GM23338 (cell line): ENCODE results near the gene INTS6L. TPM values are rescaled to one million over a fixed set of nuclear protein-coding genes. Genes with fewer than 3 reads are reported as not detected.
A peak's percentile ranks its signal among the peaks of the same experiment; 100 is the strongest.

Source experiments
- ATAC-seq: fragments of 200-7000 bp; cut with Tn5 transposase; 3 replicates; pipeline ENCODE4 v1.9.1; 2020
- DNase-seq: peaks from one replicate; pipeline ENCODE4 v3.0.0-alpha.2; 2015; ENCODE audit warnings: low spot score
- H2AFZ ChIP-seq: fragments of 200-600 bp; sonication (generic); 2 replicates; pipeline ENCODE4 v1.8.0; 2016; ENCODE audit warnings: antibody characterized with exemption, mild to moderate bottlenecking, moderate library complexity
- H3F3A ChIP-seq: fragments of 200-600 bp; sonication (generic); replicated peaks from 2 replicates; pipeline ENCODE4 v1.8.0; 2017; ENCODE audit warnings: antibody characterized with exemption, mixed run types, low read depth
- H3K27ac ChIP-seq: fragments of 200-600 bp; sonication (generic); 2 replicates; pipeline ENCODE4 v1.6.1; 2016; ENCODE audit warnings: low read depth
- H3K27me3 ChIP-seq: fragments of 200-600 bp; sonication (generic); 2 replicates; pipeline ENCODE4 v1.8.0; 2016; ENCODE audit warnings: mild to moderate bottlenecking, mixed run types, moderate library complexity; ENCODE audit not compliant: insufficient read depth
- H3K36me3 ChIP-seq: fragments of 200-600 bp; sonication (generic); 2 replicates; pipeline ENCODE4 v1.8.0; 2016; ENCODE audit warnings: mild to moderate bottlenecking; ENCODE audit not compliant: insufficient read depth
- H3K4me1 ChIP-seq: fragments of 200-600 bp; sonication (generic); 2 replicates; pipeline ENCODE4 v1.8.0; 2016; ENCODE audit warnings: mild to moderate bottlenecking, moderate library complexity; ENCODE audit not compliant: insufficient read depth
- H3K4me2 ChIP-seq: fragments of 200-600 bp; sonication (generic); 2 replicates; pipeline ENCODE4 v1.7.1; 2017; ENCODE audit warnings: mixed run types
- H3K4me3 ChIP-seq: fragments of 200-600 bp; sonication (generic); 2 replicates; pipeline ENCODE4 v1.6.1; 2016; ENCODE audit warnings: mixed run types
- H3K79me2 ChIP-seq: fragments of 200-600 bp; sonication (generic); replicated peaks from 2 replicates; pipeline ENCODE4 v1.8.0; 2017; ENCODE audit warnings: mild to moderate bottlenecking; ENCODE audit not compliant: insufficient read depth
- H3K9me2 ChIP-seq: fragments of 200-600 bp; sonication (generic); 2 replicates; pipeline ENCODE4 v1.8.0; 2017; ENCODE audit not compliant: insufficient read depth
- H4K20me1 ChIP-seq: fragments of 200-600 bp; sonication (generic); replicated peaks from 2 replicates; pipeline ENCODE4 v1.8.0; 2017; ENCODE audit warnings: mild to moderate bottlenecking; ENCODE audit not compliant: insufficient read depth
- H3K27ac Mint-ChIP-seq: 2 replicates; pipeline ENCODE4 v1.8.0; 2020; ENCODE audit warnings: inconsistent platforms, mild to moderate bottlenecking, moderate library complexity, mixed read lengths
- H3K27me3 Mint-ChIP-seq: 3 replicates; pipeline ENCODE4 v1.8.0; 2022; ENCODE audit warnings: low read depth, mild to moderate bottlenecking, moderate library complexity, mixed read lengths, inconsistent platforms; ENCODE audit not compliant: insufficient read depth, poor library complexity
- H3K36me3 Mint-ChIP-seq: 3 replicates; pipeline ENCODE4 v1.8.0; 2021; ENCODE audit warnings: low read depth, mild to moderate bottlenecking, inconsistent platforms, moderate library complexity, mixed read lengths
- H3K4me1 Mint-ChIP-seq: 3 replicates; pipeline ENCODE4 v1.8.0; 2020; ENCODE audit warnings: mild to moderate bottlenecking, inconsistent platforms, mixed read lengths
- H3K4me3 Mint-ChIP-seq: 3 replicates; pipeline ENCODE4 v1.8.0; 2021; ENCODE audit warnings: moderate library complexity, mild to moderate bottlenecking, inconsistent platforms, mixed read lengths
- H3K9me3 Mint-ChIP-seq: 3 replicates; pipeline ENCODE4 v1.8.0; 2020; ENCODE audit warnings: moderate library complexity, mild to moderate bottlenecking, inconsistent platforms, mixed read lengths
- CREB1 ChIP-seq: fragments of 250-450 bp; sonication (Bioruptor Pico); IDR thresholded peaks from 2 replicates; pipeline ENCODE4 v1.5.0; 2020; ENCODE audit warnings: low read depth, mild to moderate bottlenecking, moderate library complexity
- CTCF ChIP-seq, 2 experiments: fragments of 200-600 bp in 1 of 2; sonication (generic) in 1 of 2; conservative IDR thresholded peaks; 2 replicates each; pipeline versions ENCODE4 v1.5.1 to v1.6.1; 2016 to 2017; ENCODE audit warnings: antibody characterized with exemption in 2 of 2, low read depth in 2 of 2, mild to moderate bottlenecking in 2 of 2, moderate library complexity in 1 of 2
- EZH2 ChIP-seq: fragments of 200-600 bp; sonication (generic); IDR thresholded peaks from one replicate; pipeline ENCODE4 v1.8.0; 2017; ENCODE audit warnings: antibody characterized with exemption, mild to moderate bottlenecking, low read depth; ENCODE audit not compliant: unreplicated experiment
- EZH2phosphoT487 ChIP-seq: fragments of 200-600 bp; sonication (generic); IDR thresholded peaks from one replicate; pipeline ENCODE4 v1.8.1; 2018; ENCODE audit warnings: antibody characterized with exemption; ENCODE audit not compliant: unreplicated experiment
- JUNB ChIP-seq: IDR thresholded peaks from one replicate; pipeline ENCODE4 v1.6.1; 2016; ENCODE audit warnings: antibody characterized with exemption; ENCODE audit not compliant: unreplicated experiment
- NANOG ChIP-seq: IDR thresholded peaks from 2 replicates; pipeline ENCODE4 v1.6.1; 2016; ENCODE audit warnings: antibody characterized with exemption, borderline replicate concordance
- REST ChIP-seq: IDR thresholded peaks from one replicate; pipeline ENCODE4 v1.6.1; 2018; ENCODE audit warnings: antibody characterized with exemption; ENCODE audit not compliant: unreplicated experiment
- STAT1 ChIP-seq: IDR thresholded peaks from one replicate; pipeline ENCODE4 v1.6.1; 2016; ENCODE audit warnings: antibody characterized with exemption; ENCODE audit not compliant: unreplicated experiment
- ZNF114 ChIP-seq: fragments of 250-450 bp; sonication (Bioruptor Pico); IDR thresholded peaks from 2 replicates; pipeline ENCODE4 v1.5.0; 2020; ENCODE audit warnings: mild to moderate bottlenecking, moderate library complexity
- ZNF331 ChIP-seq: fragments of 250-450 bp; sonication (Bioruptor Pico); IDR thresholded peaks from 2 replicates; pipeline ENCODE4 v1.5.0; 2020; ENCODE audit warnings: low read depth, mild to moderate bottlenecking, moderate library complexity
- polyA plus RNA-seq: library from polyadenylated mRNA; unstranded; fragments of >200 nt; fragmentation: Nextera tagmentation; extraction: Ambion mirVana; gene quantifications from 2 replicates; pipeline ENCODE4 v1.2.1, GENCODE V29; 2016
- total RNA-seq: library from RNA; depleted of rRNA; stranded (reverse); fragments of >200 nt; shearing (Covaris generic); gene quantifications from 2 replicates; pipeline ENCODE4 v1.2.3, GENCODE V29; 2014

INTS6L gene
- total and polyA plus RNA-seq, 2 experiments from 2014 or later = 4.5 to 6.4 TPM

- H3K9me3 Mint-ChIP-seq = no peaks in the 10 kb centered on the region
- no peaks in the 10 kb centered on the region for H3F3A ChIP-seq
- ATAC-seq (peak; percentile 32), DNase-seq (peak; percentile 63)
- no peaks in the 10 kb centered on the region for H3K36me3 Mint-ChIP-seq
- no peak overlapping the region for H3K4me3 ChIP-seq
- H4K20me1 ChIP-seq = no peaks in the 10 kb centered on the region
- H3K36me3 ChIP-seq = no peaks in the 10 kb centered on the region
- peaks cover 4% of the 10 kb centered on the region; the same call in 2 of the 3 replicates for H3K4me1 Mint-ChIP-seq
- no peak overlapping the region for H3K4me2 ChIP-seq
- no peak overlapping the region for H3K27ac Mint-ChIP-seq
- no peaks in the 10 kb centered on the region for H3K9me2 ChIP-seq
- H3K79me2 ChIP-seq = no peaks in the 10 kb centered on the region
- no peaks in the 10 kb centered on the region for H3K27me3 ChIP-seq
- TF ChIP-seq CREB1 (CRISPR knock-in tag) (no peak), STAT1 (no peak), REST (no peak), NANOG (no peak), EZH2 (no peak), EZH2phosphoT487 (no peak), ZNF114 (CRISPR knock-in tag) (no peak), CTCF (conservative IDR thresholded peaks at IDR 0.05; ENCODE audit: low read depth in 2 of 2) (peak; percentile 18 to 36), JUNB (no peak)
- no peak overlapping the region for H3K27ac ChIP-seq
- no peak overlapping the region for H3K4me3 Mint-ChIP-seq
- H3K4me1 ChIP-seq = no peaks in the 10 kb centered on the region
- no peak overlapping the region; the same call in 1 of the 2 replicates for H2AFZ ChIP-seq
- H3K27me3 Mint-ChIP-seq = peaks cover 5% of the 10 kb centered on the region
Observed at GRCh38 chrX:135516376-135516775, 4.1 kb upstream of the INTS6L start.

- Mint-ChIP-seq H3K36me3 (no peaks in the 10 kb centered on the region), H3K27ac (no peak overlapping the region), H3K4me3 (no peak overlapping the region), H3K4me1 (peaks cover 7% of the 10 kb centered on the region; the same call in 2 of the 3 replicates), H3K9me3 (no peaks in the 10 kb centered on the region), H3K27me3 (peaks cover 5% of the 10 kb centered on the region)
- no peaks in the 10 kb centered on the region for H3K9me2 ChIP-seq
- H3K27me3 ChIP-seq = no peaks in the 10 kb centered on the region
- no peak overlapping the region for H3K4me3 ChIP-seq
- H3K36me3 ChIP-seq = no peaks in the 10 kb centered on the region
- no peaks in the 10 kb centered on the region for H3F3A ChIP-seq
- H3K4me2 ChIP-seq = no peak overlapping the region
- no peak overlapping the region for H2AFZ ChIP-seq
- no peaks in the 10 kb centered on the region for H4K20me1 ChIP-seq
- H3K79me2 ChIP-seq = no peaks in the 10 kb centered on the region
- DNase-seq = no peak
- ATAC-seq = no peak
- no peak overlapping the region for H3K27ac ChIP-seq
- H3K4me1 ChIP-seq = peaks cover 6% of the 10 kb centered on the region; the same call in 1 of the 2 replicates
- TF ChIP-seq EZH2 (no peak), ZNF114 (CRISPR knock-in tag) (no peak), CREB1 (CRISPR knock-in tag) (no peak), ZNF331 (CRISPR knock-in tag) (no peak), NANOG (no peak), EZH2phosphoT487 (no peak), CTCF (conservative IDR thresholded peaks at IDR 0.05; ENCODE audit: low read depth in 2 of 2) (no peak)
Observed at GRCh38 chrX:135518161-135518560, 2.3 kb upstream of the INTS6L start.
